IMR-90 (cell line): ENCODE results near the gene NDUFAF4. TPM values are rescaled to one million over a fixed set of nuclear protein-coding genes. Genes with fewer than 3 reads are reported as not detected.

Experiments used
- ATAC-seq: fragments of 200-7000 bp; cut with Tn5 transposase; 2 replicates; pipeline ENCODE4 v1.9.1; 2020; ENCODE audit warnings: low read depth, mild to moderate bottlenecking, moderate library complexity
- BruUV-seq: library from RNA; stranded (reverse); fragments of 400-500 nt; replicated peaks from 2 replicates; lab custom pipeline; 2021; lab: Mats Ljungman, UMichigan
- CTCF ChIA-PET: fragments of 300-600 bp; formaldehyde crosslinking; extraction: SDS; loops from one replicate; lab custom pipeline; 2021; ENCODE audit warnings: antibody characterized with exemption; lab: Yijun Ruan, JAX
- POLR2A ChIA-PET: fragments of 300-600 bp; sonication (Branson Sonifier 250); formaldehyde crosslinking; loops from one replicate; lab custom pipeline; 2022; ENCODE audit warnings: antibody characterized with exemption; ENCODE audit not compliant: unreplicated experiment; lab: Charles Lee
- DNase-seq: peaks from one replicate; pipeline ENCODE4 v3.0.0; 2013
- H2AFZ ChIP-seq: replicated peaks from 2 replicates; pipeline ENCODE3; 2013; ENCODE audit warnings: low read length, mild to moderate bottlenecking; ENCODE audit not compliant: poor library complexity
- H2AK5ac ChIP-seq: 2 replicates; pipeline ENCODE4 v1.6.1; 2013; ENCODE audit warnings: low read depth, low read length, inconsistent platforms
- H2AK9ac ChIP-seq: replicated peaks from 2 replicates; pipeline ENCODE3; 2013; ENCODE audit warnings: mild to moderate bottlenecking, low read depth, low read length, moderate library complexity; ENCODE audit not compliant: poor library complexity
- H2BK120ac ChIP-seq: 2 replicates; pipeline ENCODE4 v1.6.1; 2013; ENCODE audit warnings: low read depth, low read length, inconsistent platforms
- H2BK15ac ChIP-seq: 3 replicates; pipeline ENCODE4 v1.6.1; 2013; ENCODE audit warnings: low read depth, low read length, inconsistent platforms
- H2BK20ac ChIP-seq: 2 replicates; pipeline ENCODE4 v1.6.1; 2013; ENCODE audit warnings: low read depth, mild to moderate bottlenecking, inconsistent platforms, low read length, moderate library complexity
- H2BK5ac ChIP-seq: 2 replicates; pipeline ENCODE4 v1.6.1; 2013; ENCODE audit warnings: mild to moderate bottlenecking, low read depth, low read length, inconsistent platforms; ENCODE audit not compliant: poor library complexity, severe bottlenecking
- H3K14ac ChIP-seq: replicated peaks from 2 replicates; pipeline ENCODE4 v1.6.1; 2013; ENCODE audit warnings: low read depth, low read length, inconsistent platforms
- H3K18ac ChIP-seq: 2 replicates; pipeline ENCODE4 v1.6.1; 2013; ENCODE audit warnings: low read depth, low read length, control low read depth
- H3K23ac ChIP-seq: 2 replicates; pipeline ENCODE4 v1.6.1; 2013; ENCODE audit warnings: low read depth, low read length, inconsistent platforms
- H3K27ac ChIP-seq: 2 replicates; pipeline ENCODE4 v1.5.1; 2013; ENCODE audit warnings: mild to moderate bottlenecking, control low read depth, low read length; ENCODE audit not compliant: insufficient read depth
- H3K27me3 ChIP-seq: 2 replicates; pipeline ENCODE4 v1.6.1; 2013; ENCODE audit warnings: low read length; ENCODE audit not compliant: control insufficient read depth, insufficient read depth
- H3K36me3 ChIP-seq: 2 replicates; pipeline ENCODE4 v1.6.1; 2013; ENCODE audit warnings: low read length, mixed read lengths; ENCODE audit not compliant: control insufficient read depth, insufficient read depth
- H3K4ac ChIP-seq: 2 replicates; pipeline ENCODE4 v1.6.1; 2013; ENCODE audit warnings: low read depth, low read length, inconsistent platforms
- H3K4me1 ChIP-seq: 2 replicates; pipeline ENCODE4 v1.6.1; 2013; ENCODE audit warnings: low read length, mixed read lengths; ENCODE audit not compliant: control insufficient read depth, insufficient read depth
- H3K4me2 ChIP-seq: 2 replicates; pipeline ENCODE4 v1.6.1; 2013; ENCODE audit warnings: low read depth, mild to moderate bottlenecking, control low read depth, low read length, moderate library complexity
- H3K4me3 ChIP-seq: 2 replicates; pipeline ENCODE4 v1.5.1; 2013; ENCODE audit warnings: low read depth, mild to moderate bottlenecking, control low read depth, low read length, moderate library complexity; ENCODE audit not compliant: insufficient read depth
- H3K56ac ChIP-seq: 2 replicates; pipeline ENCODE4 v1.6.1; 2013; ENCODE audit warnings: low read length, inconsistent platforms; ENCODE audit not compliant: insufficient read depth; ENCODE audit errors: extremely low read depth
- H3K79me1 ChIP-seq, 2 experiments: 2 replicates each; pipeline ENCODE4 v1.6.1; 2013; ENCODE audit warnings: low read length in 2 of 2, inconsistent platforms in 1 of 2, low read depth in 1 of 2
- H3K9ac ChIP-seq: 2 replicates; pipeline ENCODE4 v1.6.1; 2013; ENCODE audit warnings: low read depth, low read length, control low read depth
- H3K9me1 ChIP-seq: 2 replicates; pipeline ENCODE4 v1.6.1; 2013; ENCODE audit warnings: low read length, inconsistent platforms; ENCODE audit not compliant: insufficient read depth
- H3K9me3 ChIP-seq: 2 replicates; pipeline ENCODE4 v1.6.1; 2013; ENCODE audit warnings: low read length; ENCODE audit not compliant: control insufficient read depth, insufficient read depth
- H4K20me1 ChIP-seq: 2 replicates; pipeline ENCODE4 v1.6.1; 2013; ENCODE audit warnings: low read length, inconsistent platforms; ENCODE audit not compliant: insufficient read depth
- H4K5ac ChIP-seq: 2 replicates; pipeline ENCODE4 v1.6.1; 2013; ENCODE audit warnings: mild to moderate bottlenecking, low read depth, low read length, control low read depth
- H4K8ac ChIP-seq, 2 experiments: 2 replicates each; pipeline ENCODE4 v1.6.1; 2013; ENCODE audit warnings: low read depth in 2 of 2, low read length in 2 of 2, control low read depth in 1 of 2, inconsistent platforms in 1 of 2
- H4K91ac ChIP-seq: 2 replicates; pipeline ENCODE4 v1.6.1; 2013; ENCODE audit warnings: low read depth, low read length, inconsistent platforms; ENCODE audit not compliant: insufficient read depth
- BHLHE40 ChIP-seq: fragments of 150-350 bp; IDR thresholded peaks from 2 replicates; pipeline ENCODE4 v1.6.1; 2016; ENCODE audit warnings: mild to moderate bottlenecking, low read depth, low read length
- WGBS, 2 experiments: methylation state at CpG; one replicate each; pipeline versions ENCODE4 v1.1.5 to v1.1.7; 2013; ENCODE audit warnings: missing lambda C conversion rate in 2 of 2; ENCODE audit not compliant: insufficient read length in 1 of 2; ENCODE audit errors: extremely low coverage in 2 of 2; 5-methylcytosine and 5-hydroxymethylcytosine counted together
- dilution Hi-C: fragments of 300-500 bp; cut with HindIII; formaldehyde crosslinking; loops from one replicate; pipeline ENCODE4 v1.14.3; 2018; ENCODE audit warnings: low sequenced_read_pairs; ENCODE audit not compliant: unreplicated experiment
- in situ Hi-C: fragments of 300-500 bp; cut with MboI; formaldehyde crosslinking; loops from 3 replicates; pipeline ENCODE4 v1.14.3; 2019; ENCODE audit warnings: low sequenced_read_pairs, inconsistent platforms, mixed read lengths
- intact Hi-C: fragments of 100-400 bp; cut with micrococcal nuclease; formaldehyde crosslinking; loops from 2 replicates; pipeline ENCODE4 v1.10.0; 2022
- polyA plus RNA-seq, 3 experiments: library from polyadenylated mRNA; depleted of rRNA; stranded (reverse); fragments of >200 nt; gene quantifications; 2 replicates each; pipeline ENCODE4 v1.2.3, GENCODE V29; 2012; ENCODE audit warnings: low replicate concordance in 1 of 3
- total RNA-seq: library from RNA; depleted of rRNA; stranded (reverse); fragments of >200 nt; gene quantifications from 2 replicates; pipeline ENCODE4 v1.2.3, GENCODE V29; 2012

The NDUFAF4 gene
- total and polyA plus RNA-seq, 2 of the 4 experiments (the other 2 are of a cell fraction): 6.3 to 13.4 TPM

DNA sequence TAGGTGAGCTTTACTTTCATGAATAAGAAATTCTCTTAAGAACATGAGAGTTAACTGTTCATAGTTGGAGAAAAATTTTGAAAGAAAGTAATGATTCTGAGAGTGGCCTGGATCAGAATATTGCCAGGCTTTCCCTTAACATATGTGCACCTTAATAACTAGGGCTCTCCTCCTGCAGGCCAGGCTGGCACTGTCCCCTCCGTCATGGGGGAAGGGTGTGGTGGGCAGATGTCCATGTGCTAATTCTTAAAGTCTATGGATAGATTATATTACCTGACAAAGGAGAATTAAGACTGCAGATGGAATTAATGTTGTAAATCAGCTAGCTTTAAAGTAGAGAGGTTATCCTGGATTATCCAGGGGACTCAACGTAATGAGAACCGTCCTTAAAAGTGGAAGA is 15.9 kb upstream of the NDUFAF4 start:
- dilution Hi-C loops (no loop called here), intact Hi-C loops (no loop called here), in situ Hi-C loops (no loop called here)
- no peak overlapping the region for H2AK9ac ChIP-seq
- no peak overlapping the region for H3K4me2 ChIP-seq
- H3K27ac ChIP-seq: no peak overlapping the region
- no peaks in the 10 kb centered on the region for H4K20me1 ChIP-seq
- H3K9me1 ChIP-seq: no peaks in the 10 kb centered on the region
- ATAC-seq: no peak
- no peaks in the 10 kb centered on the region for H3K79me1 ChIP-seq
- no peak overlapping the region for H3K14ac ChIP-seq
- H3K56ac ChIP-seq: no peak overlapping the region
- H3K4me1 ChIP-seq: no peaks in the 10 kb centered on the region
- POLR2A ChIA-PET: no interaction called here
- no peak for TF ChIP-seq BHLHE40
- H2BK120ac ChIP-seq: no peak overlapping the region
- no peak for DNase-seq
- no peaks in the 10 kb centered on the region for H3K9me3 ChIP-seq
- no peak overlapping the region for H3K23ac ChIP-seq
- CTCF ChIA-PET: no interaction called here
- H3K4ac ChIP-seq: no peak overlapping the region
- no peak overlapping the region for H3K18ac ChIP-seq
- no TSS peak for BruUV-seq
- H2BK20ac ChIP-seq: no peak overlapping the region
- peaks cover 17% of the 10 kb centered on the region for H3K27me3 ChIP-seq
- H3K36me3 ChIP-seq: no peaks in the 10 kb centered on the region
- no peak overlapping the region for H2AFZ ChIP-seq
- H2AK5ac ChIP-seq: no peak overlapping the region
- H2BK5ac ChIP-seq: no peak overlapping the region
- no peak overlapping the region for H4K8ac ChIP-seq
- H4K5ac ChIP-seq: no peak overlapping the region
- H2BK15ac ChIP-seq: no peak overlapping the region
- no peak overlapping the region for H3K9ac ChIP-seq
- H4K91ac ChIP-seq: no peak overlapping the region
- WGBS, 2 experiments: 33% methylated on average over 2 of the region's 3 CpGs; no CpG with 5 or more reads in 1 of the 2 experiments
- no peak overlapping the region for H3K4me3 ChIP-seq
